ENCODE measurements around the gene JMJD8. TPM values are rescaled to one million over a fixed set of nuclear protein-coding genes. Genes with fewer than 3 reads are reported as not detected.
A peak's percentile ranks its signal among the peaks of the same experiment; 100 is the strongest.

The JMJD8 gene
- polyA plus RNA-seq, 1 donor (not counting 4 experiments of a cell fraction or from before 2014, with no cell fraction given), result 20.1 TPM

DNA sequence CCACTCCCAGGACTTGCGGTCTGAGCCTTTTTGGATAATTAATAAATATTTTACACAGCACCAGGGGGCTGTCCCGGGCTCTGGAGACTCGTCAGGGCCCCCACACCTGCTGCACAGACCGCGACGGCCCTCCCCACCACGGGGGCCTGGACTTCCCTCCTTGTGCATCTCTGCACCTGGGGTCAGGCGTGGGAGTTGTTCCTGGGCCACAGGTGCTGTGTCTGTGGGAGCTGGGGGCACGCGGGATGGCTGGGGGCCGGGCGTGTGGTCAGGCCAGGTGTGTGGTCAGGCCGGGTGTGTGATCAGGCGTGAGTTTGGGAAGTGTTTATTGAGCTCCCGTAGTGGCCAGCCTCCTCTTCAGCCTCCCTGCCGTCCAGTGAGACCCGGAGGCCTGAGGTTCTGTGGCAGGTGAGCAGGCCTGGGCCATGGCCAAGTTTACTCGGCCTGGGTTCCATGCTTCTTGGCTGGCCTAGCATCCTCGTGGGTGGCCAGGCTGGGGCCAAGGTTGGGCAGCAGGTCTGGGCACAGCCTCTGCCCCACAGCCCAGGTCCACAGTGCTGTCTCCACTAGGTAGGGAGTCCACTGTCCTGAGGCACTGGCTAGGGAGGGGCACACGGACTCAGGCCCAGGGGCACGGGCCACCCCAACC lies 5.8 kb downstream of the JMJD8 start:
- no peak overlapping the region for H3K9ac ChIP-seq (ENCODE audit: control insufficient read depth, extremely low read depth, insufficient read depth, low read length)
- no peak overlapping the region for H3K27ac ChIP-seq (ENCODE audit: control insufficient read depth, insufficient read depth, low read length)
- H2AFZ ChIP-seq (ENCODE audit: control insufficient read depth, low read length), result no peak overlapping the region
- no peaks in the 10 kb centered on the region for H3K9me3 ChIP-seq (ENCODE audit: control insufficient read depth, low read depth, low read length)
- TF ChIP-seq, protein P1, sequence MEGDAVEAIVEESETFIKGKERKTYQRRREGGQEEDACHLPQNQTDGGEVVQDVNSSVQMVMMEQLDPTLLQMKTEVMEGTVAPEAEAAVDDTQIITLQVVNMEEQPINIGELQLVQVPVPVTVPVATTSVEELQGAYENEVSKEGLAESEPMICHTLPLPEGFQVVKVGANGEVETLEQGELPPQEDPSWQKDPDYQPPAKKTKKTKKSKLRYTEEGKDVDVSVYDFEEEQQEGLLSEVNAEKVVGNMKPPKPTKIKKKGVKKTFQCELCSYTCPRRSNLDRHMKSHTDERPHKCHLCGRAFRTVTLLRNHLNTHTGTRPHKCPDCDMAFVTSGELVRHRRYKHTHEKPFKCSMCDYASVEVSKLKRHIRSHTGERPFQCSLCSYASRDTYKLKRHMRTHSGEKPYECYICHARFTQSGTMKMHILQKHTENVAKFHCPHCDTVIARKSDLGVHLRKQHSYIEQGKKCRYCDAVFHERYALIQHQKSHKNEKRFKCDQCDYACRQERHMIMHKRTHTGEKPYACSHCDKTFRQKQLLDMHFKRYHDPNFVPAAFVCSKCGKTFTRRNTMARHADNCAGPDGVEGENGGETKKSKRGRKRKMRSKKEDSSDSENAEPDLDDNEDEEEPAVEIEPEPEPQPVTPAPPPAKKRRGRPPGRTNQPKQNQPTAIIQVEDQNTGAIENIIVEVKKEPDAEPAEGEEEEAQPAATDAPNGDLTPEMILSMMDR (optimal IDR thresholded peaks at IDR 0.05 in 1 of 3, IDR thresholded peaks at IDR 0.05 in 1 of 3, conservative IDR thresholded peaks at IDR 0.05 in 1 of 3; ENCODE audit: extremely low read depth in 1 of 3, insufficient read depth in 2 of 3, low read length in 3 of 3), result no peak
- TF ChIP-seq EZH2 (IDR thresholded peaks at IDR 0.05; ENCODE audit: low read length), result no peak
- DNase-seq (ENCODE audit: low read depth, low spot score) (no peak), FAIRE-seq (no peak)
- H3K9me1 ChIP-seq (ENCODE audit: control insufficient read depth, extremely low read depth, insufficient read depth, low read length), result no peaks in the 10 kb centered on the region
- H3K4me1 ChIP-seq (ENCODE audit: control insufficient read depth, extremely low read depth, insufficient read depth, low read length), result peaks cover 44% of the 10 kb centered on the region
- peaks cover 16 to 20% of the 10 kb centered on the region in 2 experiments for H3K36me3 ChIP-seq (ENCODE audit: control insufficient read depth in 2 of 2, extremely low read depth in 1 of 2, insufficient read depth in 2 of 2, low read length in 2 of 2)
- dilution Hi-C loops (cut with MboI; ENCODE audit: extremely low pct_ligation_motif_present, low sequenced_read_pairs), result no loop called here
- peaks cover 16% of the 10 kb centered on the region for H4K20me1 ChIP-seq (ENCODE audit: control insufficient read depth, extremely low read depth, insufficient read depth, low read length)
- peaks cover 26% of the 10 kb centered on the region for H3K79me2 ChIP-seq (ENCODE audit: control insufficient read depth, insufficient read depth, low read length)
- H3K4me2 ChIP-seq (ENCODE audit: control insufficient read depth, extremely low read depth, insufficient read depth, low read depth, low read length), result no peak overlapping the region
- no peaks in the 10 kb centered on the region for H3K27me3 ChIP-seq (ENCODE audit: control insufficient read depth, extremely low read depth, insufficient read depth, low read length)
- no peak overlapping the region for H3K4me3 ChIP-seq (ENCODE audit: control insufficient read depth in 2 of 3, extremely low read depth in 1 of 3, insufficient read depth in 2 of 3, low read depth in 1 of 3, low read length in 3 of 3)

DNA sequence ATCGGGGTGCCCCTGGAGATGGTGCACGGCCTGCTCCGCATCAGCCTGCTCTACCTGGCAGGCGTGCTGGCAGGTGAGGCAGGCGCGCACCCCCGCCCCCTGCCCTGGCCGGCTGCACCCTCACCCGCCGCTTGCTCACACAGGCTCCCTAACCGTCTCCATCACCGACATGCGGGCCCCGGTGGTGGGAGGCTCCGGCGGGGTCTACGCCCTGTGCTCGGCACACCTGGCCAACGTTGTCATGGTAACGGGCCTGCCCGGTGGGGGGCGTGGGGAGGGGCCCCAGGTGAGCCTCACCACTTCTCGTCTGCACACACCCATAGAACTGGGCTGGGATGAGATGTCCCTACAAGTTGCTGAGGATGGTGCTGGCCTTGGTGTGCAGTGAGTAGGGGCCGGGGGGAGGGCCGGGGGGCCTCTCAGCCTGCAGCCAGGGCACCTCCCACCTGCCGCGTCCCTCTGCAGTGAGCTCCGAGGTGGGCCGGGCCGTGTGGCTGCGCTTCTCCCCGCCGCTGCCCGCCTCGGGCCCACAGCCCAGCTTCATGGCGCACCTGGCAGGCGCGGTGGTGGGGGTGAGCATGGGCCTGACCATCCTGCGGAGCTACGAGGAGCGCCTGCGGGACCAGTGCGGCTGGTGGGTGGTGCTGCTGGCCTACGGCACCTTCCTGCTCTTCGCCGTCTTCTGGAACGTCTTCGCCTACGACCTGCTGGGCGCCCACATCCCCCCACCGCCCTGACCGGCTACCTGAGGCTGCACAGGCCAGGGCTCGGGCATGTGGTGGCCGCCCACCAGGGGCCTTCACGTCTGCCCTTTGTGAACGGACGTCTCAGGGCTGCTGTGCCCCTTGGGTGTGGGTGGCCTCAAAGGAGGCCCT lies 6.6 kb downstream of the JMJD8 start:
- peak overlapping the region in 1 of 3 experiments; percentile 37 for H3K4me3 ChIP-seq (ENCODE audit: control insufficient read depth in 2 of 3, extremely low read depth in 1 of 3, insufficient read depth in 2 of 3, low read depth in 1 of 3, low read length in 3 of 3)

More for the DNA sequence above, 6.6 kb downstream of the JMJD8 start:
- Histone ChIP-seq H3K9ac (ENCODE audit: control insufficient read depth, extremely low read depth, insufficient read depth, low read length) (peak overlapping the region; percentile 47), H3K4me2 (ENCODE audit: control insufficient read depth, extremely low read depth, insufficient read depth, low read depth, low read length) (peak overlapping the region; percentile 79), H3K4me1 (ENCODE audit: control insufficient read depth, extremely low read depth, insufficient read depth, low read length) (peaks cover 36% of the 10 kb centered on the region), H3K27me3 (ENCODE audit: control insufficient read depth, extremely low read depth, insufficient read depth, low read length) (no peaks in the 10 kb centered on the region), H3K79me2 (ENCODE audit: control insufficient read depth, insufficient read depth, low read length) (peaks cover 19% of the 10 kb centered on the region), H2AFZ (ENCODE audit: control insufficient read depth, low read length) (no peak overlapping the region), H3K27ac (ENCODE audit: control insufficient read depth, insufficient read depth, low read length) (peak overlapping the region; percentile 14), H3K9me3 (ENCODE audit: control insufficient read depth, low read depth, low read length) (no peaks in the 10 kb centered on the region), H4K20me1 (ENCODE audit: control insufficient read depth, extremely low read depth, insufficient read depth, low read length) (peaks cover 16% of the 10 kb centered on the region), H3K9me1 (ENCODE audit: control insufficient read depth, extremely low read depth, insufficient read depth, low read length) (no peaks in the 10 kb centered on the region), H3K36me3 (ENCODE audit: control insufficient read depth in 2 of 2, extremely low read depth in 1 of 2, insufficient read depth in 2 of 2, low read length in 2 of 2) (peaks cover 13 to 22% of the 10 kb centered on the region in 2 experiments)
- FAIRE-seq (no peak), DNase-seq (ENCODE audit: low read depth, low spot score) (no peak)
- dilution Hi-C loops (cut with MboI; ENCODE audit: extremely low pct_ligation_motif_present, low sequenced_read_pairs), result no loop called here
- TF ChIP-seq, protein P1 (optimal IDR thresholded peaks at IDR 0.05 in 1 of 3, IDR thresholded peaks at IDR 0.05 in 1 of 3, conservative IDR thresholded peaks at IDR 0.05 in 1 of 3; ENCODE audit: extremely low read depth in 1 of 3, insufficient read depth in 2 of 3, low read length in 3 of 3), result no peak
- no peak for TF ChIP-seq EZH2 (IDR thresholded peaks at IDR 0.05; ENCODE audit: low read length)

Data from keratinocyte (primary cell).